Omental fat pad (tissue), 4 donors: ENCODE results near the gene PTPN21. TPM values are rescaled to one million over a fixed set of nuclear protein-coding genes. Genes with fewer than 3 reads are reported as not detected.

Experiments used
- ATAC-seq: fragments of 150-250 bp; one replicate; pipeline ENCODE4 v1.9.1; 2016; ENCODE audit warnings: mild to moderate bottlenecking, moderate library complexity; ENCODE audit not compliant: low FRiP score
- DNase-seq: peaks from one replicate; pipeline ENCODE4 v3.0.0-alpha.2; 2019; ENCODE audit warnings: low spot score
- CTCF ChIP-seq, 3 donors: fragments of 450-650 bp; IDR thresholded peaks; one replicate each; pipeline ENCODE4 v1.5.1; 2016 to 2017; ENCODE audit warnings: antibody characterized with exemption in 3 of 3, mild to moderate bottlenecking in 3 of 3, moderate library complexity in 2 of 3
- total RNA-seq, 4 donors: library from RNA; depleted of rRNA; stranded (reverse); fragments of >200 nt; gene quantifications; one replicate each; pipeline ENCODE4 v1.1.0, GENCODE V29; 2016

Gene PTPN21
- total RNA-seq, 4 donors from 2014 or later = 9.1 to 19.7 (median 14.8) TPM

GRCh38 chr14:88553886-88554456, 836 bp downstream of the PTPN21 start:
- DNase-seq = no peak
- ATAC-seq = no peak
- no peak for TF ChIP-seq CTCF (IDR thresholded peaks at IDR 0.05)

DNA sequence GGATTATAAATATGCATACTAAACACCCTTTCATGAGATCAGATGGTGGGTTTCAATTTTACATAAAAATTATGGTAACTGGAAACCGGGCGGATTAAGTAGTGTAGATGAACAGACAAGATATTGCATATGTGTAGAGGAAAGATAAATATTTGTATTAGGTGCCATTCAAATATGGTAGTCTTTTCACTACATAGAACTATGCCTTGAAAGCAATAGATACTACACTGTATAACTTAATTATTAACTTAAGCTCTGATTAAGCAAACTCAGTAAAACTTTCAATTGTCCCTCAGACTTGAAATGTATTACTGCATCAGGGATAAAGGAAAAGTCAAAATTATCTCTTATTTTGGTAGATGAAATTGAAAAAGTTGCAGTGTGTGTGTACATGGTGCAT, 1.9 kb downstream of the PTPN21 start:
- no peak for TF ChIP-seq CTCF (IDR thresholded peaks at IDR 0.05)
- ATAC-seq (no peak), DNase-seq (no peak)

- no peak for ATAC-seq
- TF ChIP-seq CTCF (IDR thresholded peaks at IDR 0.05) = no peak
- DNase-seq = no peak
Observed at GRCh38 chr14:88551980-88552431, 2.8 kb downstream of the PTPN21 start.

- no peak for TF ChIP-seq CTCF (IDR thresholded peaks at IDR 0.05)
- DNase-seq = no peak
- ATAC-seq = peak; percentile 76
Observed at GRCh38 chr14:88551094-88551870, 3.5 kb downstream of the PTPN21 start.

DNA sequence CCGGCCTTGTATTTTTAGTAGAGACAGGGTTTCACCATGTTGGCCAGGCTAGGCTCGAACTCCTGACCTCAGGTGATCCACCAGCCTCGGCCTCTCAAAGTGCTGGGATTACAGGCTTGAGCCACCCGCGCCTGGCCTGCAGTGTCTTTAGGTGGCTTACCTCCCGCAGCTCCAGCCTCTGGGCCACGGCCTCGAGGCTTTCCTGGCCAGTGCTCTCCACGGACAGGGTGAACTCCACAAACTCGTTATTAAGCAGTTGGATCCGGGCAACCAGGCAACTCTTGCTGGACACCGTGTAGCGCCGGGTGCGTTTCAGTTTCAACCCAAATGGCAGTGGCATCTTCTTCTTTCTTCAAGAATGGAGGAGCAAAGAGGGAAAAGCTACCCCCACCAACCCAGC, 4.7 kb downstream of the PTPN21 start:
- TF ChIP-seq CTCF (IDR thresholded peaks at IDR 0.05) = no peak
- no peak for DNase-seq
- ATAC-seq = no peak

DNA sequence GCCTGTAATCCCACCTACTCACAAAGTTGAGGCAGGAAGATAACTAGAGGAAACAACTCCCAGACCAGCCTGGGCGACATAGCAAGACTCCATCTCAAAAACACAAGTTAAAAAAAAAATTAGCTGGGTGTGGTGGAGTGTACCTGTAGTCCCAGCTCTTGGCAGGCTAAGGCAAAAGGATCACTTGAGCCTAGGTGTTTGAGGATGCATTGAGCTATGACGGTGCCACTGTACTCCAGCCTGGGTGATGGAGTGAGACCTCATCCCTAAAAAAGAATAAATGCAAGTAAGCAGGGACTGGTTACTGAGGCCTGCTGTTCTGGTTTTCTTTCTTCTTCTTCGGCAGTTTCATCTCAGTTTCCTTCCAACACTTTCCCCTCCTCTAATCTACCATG, 7.4 kb downstream of the PTPN21 start:
- DNase-seq (no peak), ATAC-seq (no peak)
- TF ChIP-seq CTCF (IDR thresholded peaks at IDR 0.05) = no peak
